ENCODE measurements around the gene SLC25A11. TPM values are rescaled to one million over a fixed set of nuclear protein-coding genes. Genes with fewer than 3 reads are reported as not detected.

SLC25A11 gene
- polyA plus RNA-seq, 1 of the 3 experiments (the other 2 are of a cell fraction), result 82.8 TPM

DNA sequence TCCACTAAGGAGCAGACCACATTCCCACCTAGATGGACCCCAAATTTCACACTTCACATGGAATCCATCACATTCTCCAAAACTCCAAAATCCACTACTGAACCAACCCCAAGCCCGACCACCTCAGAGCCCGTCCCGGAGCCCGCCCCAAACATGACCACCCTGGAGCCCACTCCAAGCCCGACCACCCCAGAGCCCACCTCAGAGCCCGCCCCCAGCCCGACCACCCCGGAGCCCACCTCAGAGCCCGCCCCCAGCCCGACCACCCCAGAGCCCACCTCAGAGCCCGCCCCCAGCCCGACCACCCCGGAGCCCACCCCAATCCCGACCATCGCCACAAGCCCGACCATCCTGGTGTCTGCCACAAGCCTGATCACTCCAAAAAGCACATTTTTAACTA lies 6.2 kb downstream of the SLC25A11 start:
- no peak overlapping the region for H2AFZ ChIP-seq (ENCODE audit: low read depth)
- peaks cover 8% of the 10 kb centered on the region; the same call in 1 of the 2 replicates for H3K79me2 ChIP-seq (ENCODE audit: insufficient read depth)
- peaks cover 15 to 16% of the 10 kb centered on the region in 2 experiments for H3K36me3 ChIP-seq (replicated peaks in 1 of 2; ENCODE audit: control insufficient read depth in 1 of 2, insufficient read depth in 2 of 2, low read length in 1 of 2)
- H3F3A ChIP-seq (replicated peaks; ENCODE audit: insufficient read depth), result no peaks in the 10 kb centered on the region
- H3K9me3 ChIP-seq, result no peaks in the 10 kb centered on the region
- TF ChIP-seq CHD2 (IDR thresholded peaks at IDR 0.05; ENCODE audit: low read length, partially characterized antibody) (no peak), FOXM1 (IDR thresholded peaks at IDR 0.05; ENCODE audit: low read depth) (no peak)
- H3K27ac ChIP-seq (ENCODE audit: low read depth in 2 of 2, low read length in 1 of 2), result no peak overlapping the region
- WGBS (ENCODE audit: low lambda C conversion rate), result 79% methylated on average over 16 of the region's 16 CpGs
- no peaks in the 10 kb centered on the region for H3K9me2 ChIP-seq
- H3K4me3 ChIP-seq (ENCODE audit: low read depth in 2 of 2, low read length in 1 of 2), result no peak overlapping the region
- 0 out of 2 replicates have a peak overlapping the region, but pooled peaks have one; percentile 40 for H3K9ac ChIP-seq
- H3K4me1 ChIP-seq (ENCODE audit: control insufficient read depth in 1 of 2, insufficient read depth in 2 of 2, low read depth in 1 of 2, low read length in 1 of 2), result peaks cover 3 to 15% of the 10 kb centered on the region in 2 experiments; a peak in 2 of 4 replicates
- no peaks in the 10 kb centered on the region for H4K20me1 ChIP-seq (ENCODE audit: insufficient read depth)
- H3K27me3 ChIP-seq (ENCODE audit: insufficient read depth), result no peaks in the 10 kb centered on the region
- no peak for DNase-seq
- ChIA-PET CTCF (interaction anchor here (0.8 to 2.0 kb wide), 7 partner anchors 10 to 58 kb away, joined by 3 to 10 read pairs (median 4); partner anchors contain the start of gene CHRNE), POLR2A (interaction anchor here (0.5 to 1.3 kb wide), 2 partner anchors 25 to 75 kb away, joined by 5 read pairs; no protein-coding TSS in a partner anchor)
- peak overlapping the region; percentile 59; the same call in 1 of the 2 replicates for H3K4me2 ChIP-seq

DNA sequence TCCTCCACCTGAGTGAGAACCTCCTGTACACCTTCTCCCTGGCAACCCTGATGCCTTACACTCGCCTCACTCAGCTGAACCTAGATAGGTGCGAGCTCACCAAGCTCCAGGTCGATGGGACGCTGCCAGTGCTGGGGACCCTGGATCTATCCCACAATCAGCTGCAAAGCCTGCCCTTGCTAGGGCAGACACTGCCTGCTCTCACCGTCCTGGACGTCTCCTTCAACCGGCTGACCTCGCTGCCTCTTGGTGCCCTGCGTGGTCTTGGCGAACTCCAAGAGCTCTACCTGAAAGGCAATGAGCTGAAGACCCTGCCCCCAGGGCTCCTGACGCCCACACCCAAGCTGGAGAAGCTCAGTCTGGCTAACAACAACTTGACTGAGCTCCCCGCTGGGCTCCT lies 7.1 kb downstream of the SLC25A11 start:
- WGBS (ENCODE audit: low lambda C conversion rate), result 94% methylated on average over 8 of the region's 12 CpGs
- POLR2A ChIA-PET, result no interaction called here
- H3F3A ChIP-seq (replicated peaks; ENCODE audit: insufficient read depth), result no peaks in the 10 kb centered on the region
- no peak overlapping the region for H2AFZ ChIP-seq (ENCODE audit: low read depth)
- H3K27ac ChIP-seq (ENCODE audit: low read depth in 2 of 2, low read length in 1 of 2), result no peak overlapping the region
- no peak overlapping the region for H3K4me2 ChIP-seq
- CTCF ChIA-PET, result interaction anchor here (1.0 to 1.9 kb wide), 3 partner anchors 24 to 143 kb away, joined by 3 to 6 read pairs (median 3); partner anchors contain the start of gene CAMTA2
- peaks cover 0 to 9% of the 10 kb centered on the region in 2 experiments; a peak in 2 of 4 replicates for H3K4me1 ChIP-seq (ENCODE audit: control insufficient read depth in 1 of 2, insufficient read depth in 2 of 2, low read depth in 1 of 2, low read length in 1 of 2)
- H3K9me2 ChIP-seq, result no peaks in the 10 kb centered on the region
- H3K9me3 ChIP-seq, result no peaks in the 10 kb centered on the region
- H3K4me3 ChIP-seq (ENCODE audit: low read depth in 2 of 2, low read length in 1 of 2), result no peak overlapping the region
- H3K36me3 ChIP-seq (replicated peaks in 1 of 2; ENCODE audit: control insufficient read depth in 1 of 2, insufficient read depth in 2 of 2, low read length in 1 of 2), result peaks cover 13 to 14% of the 10 kb centered on the region in 2 experiments
- H3K9ac ChIP-seq, result no peak overlapping the region
- no peak for TF ChIP-seq NRF1 (IDR thresholded peaks at IDR 0.05; ENCODE audit: low read depth, low read length)
- no peak for TF ChIP-seq MXI1 (IDR thresholded peaks at IDR 0.05; ENCODE audit: low read depth, low read length)
- no peak for TF ChIP-seq TCF12 (IDR thresholded peaks at IDR 0.05)
- TF ChIP-seq TEAD4 (IDR thresholded peaks at IDR 0.05; ENCODE audit: borderline replicate concordance, insufficient read depth), result no peak
- no peaks in the 10 kb centered on the region for H3K79me2 ChIP-seq (ENCODE audit: insufficient read depth)
- no peaks in the 10 kb centered on the region for H4K20me1 ChIP-seq (ENCODE audit: insufficient read depth)
- DNase-seq, result no peak
- no peaks in the 10 kb centered on the region for H3K27me3 ChIP-seq (ENCODE audit: insufficient read depth)

DNA sequence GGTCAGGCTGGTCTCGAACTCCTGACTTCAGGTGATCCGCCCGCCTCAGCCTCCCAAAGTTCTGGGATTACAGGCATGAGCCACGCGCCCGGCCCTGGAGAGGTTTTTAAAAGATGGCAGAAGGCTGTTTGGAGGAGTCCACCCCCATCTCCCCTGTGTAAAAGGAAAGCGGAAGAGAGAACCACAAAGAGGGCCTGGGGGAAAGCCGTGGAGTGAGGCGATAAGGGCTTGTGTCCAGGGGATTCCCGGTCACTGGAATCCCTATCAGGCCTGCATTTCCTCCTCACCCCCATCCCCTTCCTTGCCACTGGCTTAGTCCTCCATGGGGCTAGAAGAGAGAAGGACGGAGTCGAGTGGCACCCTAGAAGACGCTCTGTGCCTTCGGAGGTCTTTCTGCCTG lies 7.9 kb downstream of the SLC25A11 start, which contains the start of gene GP1BA:
Gene GP1BA, plus strand, starts transcription at position 315 of the 400 bp plus-strand sequence. CDS start 328 bp downstream, outside the sequence.
- H3K79me2 ChIP-seq (ENCODE audit: insufficient read depth), result no peaks in the 10 kb centered on the region
- WGBS (ENCODE audit: low lambda C conversion rate), result 88% methylated on average over 14 of the region's 14 CpGs
- peaks cover 0 to 9% of the 10 kb centered on the region in 2 experiments; a peak in 2 of 4 replicates for H3K4me1 ChIP-seq (ENCODE audit: control insufficient read depth in 1 of 2, insufficient read depth in 2 of 2, low read depth in 1 of 2, low read length in 1 of 2)
- no peaks in the 10 kb centered on the region for H4K20me1 ChIP-seq (ENCODE audit: insufficient read depth)
- CTCF ChIA-PET, result interaction anchor here (1.6 to 1.9 kb wide), 2 partner anchors 55 to 142 kb away, joined by 3 to 6 read pairs; partner anchors contain the start of gene CAMTA2
- no peaks in the 10 kb centered on the region for H3F3A ChIP-seq (replicated peaks; ENCODE audit: insufficient read depth)
- POLR2A ChIA-PET, result no interaction called here
- H3K27me3 ChIP-seq (ENCODE audit: insufficient read depth), result no peaks in the 10 kb centered on the region
- no peak for DNase-seq
- H3K27ac ChIP-seq (ENCODE audit: low read depth in 2 of 2, low read length in 1 of 2), result no peak within 1 kb of the TSS
- no peaks in the 10 kb centered on the region for H3K9me2 ChIP-seq
- H3K36me3 ChIP-seq (replicated peaks in 1 of 2; ENCODE audit: control insufficient read depth in 1 of 2, insufficient read depth in 2 of 2, low read length in 1 of 2), result peaks cover 6% of the 10 kb centered on the region in 2 experiments
- H3K4me2 ChIP-seq, result no peak within 1 kb of the TSS
- TF ChIP-seq, protein P1, sequence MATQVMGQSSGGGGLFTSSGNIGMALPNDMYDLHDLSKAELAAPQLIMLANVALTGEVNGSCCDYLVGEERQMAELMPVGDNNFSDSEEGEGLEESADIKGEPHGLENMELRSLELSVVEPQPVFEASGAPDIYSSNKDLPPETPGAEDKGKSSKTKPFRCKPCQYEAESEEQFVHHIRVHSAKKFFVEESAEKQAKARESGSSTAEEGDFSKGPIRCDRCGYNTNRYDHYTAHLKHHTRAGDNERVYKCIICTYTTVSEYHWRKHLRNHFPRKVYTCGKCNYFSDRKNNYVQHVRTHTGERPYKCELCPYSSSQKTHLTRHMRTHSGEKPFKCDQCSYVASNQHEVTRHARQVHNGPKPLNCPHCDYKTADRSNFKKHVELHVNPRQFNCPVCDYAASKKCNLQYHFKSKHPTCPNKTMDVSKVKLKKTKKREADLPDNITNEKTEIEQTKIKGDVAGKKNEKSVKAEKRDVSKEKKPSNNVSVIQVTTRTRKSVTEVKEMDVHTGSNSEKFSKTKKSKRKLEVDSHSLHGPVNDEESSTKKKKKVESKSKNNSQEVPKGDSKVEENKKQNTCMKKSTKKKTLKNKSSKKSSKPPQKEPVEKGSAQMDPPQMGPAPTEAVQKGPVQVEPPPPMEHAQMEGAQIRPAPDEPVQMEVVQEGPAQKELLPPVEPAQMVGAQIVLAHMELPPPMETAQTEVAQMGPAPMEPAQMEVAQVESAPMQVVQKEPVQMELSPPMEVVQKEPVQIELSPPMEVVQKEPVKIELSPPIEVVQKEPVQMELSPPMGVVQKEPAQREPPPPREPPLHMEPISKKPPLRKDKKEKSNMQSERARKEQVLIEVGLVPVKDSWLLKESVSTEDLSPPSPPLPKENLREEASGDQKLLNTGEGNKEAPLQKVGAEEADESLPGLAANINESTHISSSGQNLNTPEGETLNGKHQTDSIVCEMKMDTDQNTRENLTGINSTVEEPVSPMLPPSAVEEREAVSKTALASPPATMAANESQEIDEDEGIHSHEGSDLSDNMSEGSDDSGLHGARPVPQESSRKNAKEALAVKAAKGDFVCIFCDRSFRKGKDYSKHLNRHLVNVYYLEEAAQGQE (IDR thresholded peaks at IDR 0.05; ENCODE audit: low read depth, low read length), result no peak
- TF ChIP-seq, protein P2, sequence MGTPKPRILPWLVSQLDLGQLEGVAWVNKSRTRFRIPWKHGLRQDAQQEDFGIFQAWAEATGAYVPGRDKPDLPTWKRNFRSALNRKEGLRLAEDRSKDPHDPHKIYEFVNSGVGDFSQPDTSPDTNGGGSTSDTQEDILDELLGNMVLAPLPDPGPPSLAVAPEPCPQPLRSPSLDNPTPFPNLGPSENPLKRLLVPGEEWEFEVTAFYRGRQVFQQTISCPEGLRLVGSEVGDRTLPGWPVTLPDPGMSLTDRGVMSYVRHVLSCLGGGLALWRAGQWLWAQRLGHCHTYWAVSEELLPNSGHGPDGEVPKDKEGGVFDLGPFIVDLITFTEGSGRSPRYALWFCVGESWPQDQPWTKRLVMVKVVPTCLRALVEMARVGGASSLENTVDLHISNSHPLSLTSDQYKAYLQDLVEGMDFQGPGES (IDR thresholded peaks at IDR 0.05; ENCODE audit: low read depth, low read length), result no peak
- TF ChIP-seq RCOR1 (IDR thresholded peaks at IDR 0.05; ENCODE audit: low read length) (no peak), FOXM1 (IDR thresholded peaks at IDR 0.05; ENCODE audit: low read depth) (no peak), MEF2A (IDR thresholded peaks at IDR 0.05; ENCODE audit: borderline replicate concordance, low read depth) (no peak), YY1 (IDR thresholded peaks at IDR 0.05; ENCODE audit: low read depth) (no peak), EZH2phosphoT487 (IDR thresholded peaks at IDR 0.05; ENCODE audit: borderline replicate concordance, low read depth) (no peak), TEAD4 (IDR thresholded peaks at IDR 0.05; ENCODE audit: borderline replicate concordance, insufficient read depth) (no peak), NRF1 (IDR thresholded peaks at IDR 0.05; ENCODE audit: low read depth, low read length) (no peak), CHD2 (IDR thresholded peaks at IDR 0.05; ENCODE audit: low read length, partially characterized antibody) (no peak), POLR2AphosphoS5 (IDR thresholded peaks at IDR 0.05; ENCODE audit: low read depth, low read length) (no peak)
- TF ChIP-seq, protein P3, sequence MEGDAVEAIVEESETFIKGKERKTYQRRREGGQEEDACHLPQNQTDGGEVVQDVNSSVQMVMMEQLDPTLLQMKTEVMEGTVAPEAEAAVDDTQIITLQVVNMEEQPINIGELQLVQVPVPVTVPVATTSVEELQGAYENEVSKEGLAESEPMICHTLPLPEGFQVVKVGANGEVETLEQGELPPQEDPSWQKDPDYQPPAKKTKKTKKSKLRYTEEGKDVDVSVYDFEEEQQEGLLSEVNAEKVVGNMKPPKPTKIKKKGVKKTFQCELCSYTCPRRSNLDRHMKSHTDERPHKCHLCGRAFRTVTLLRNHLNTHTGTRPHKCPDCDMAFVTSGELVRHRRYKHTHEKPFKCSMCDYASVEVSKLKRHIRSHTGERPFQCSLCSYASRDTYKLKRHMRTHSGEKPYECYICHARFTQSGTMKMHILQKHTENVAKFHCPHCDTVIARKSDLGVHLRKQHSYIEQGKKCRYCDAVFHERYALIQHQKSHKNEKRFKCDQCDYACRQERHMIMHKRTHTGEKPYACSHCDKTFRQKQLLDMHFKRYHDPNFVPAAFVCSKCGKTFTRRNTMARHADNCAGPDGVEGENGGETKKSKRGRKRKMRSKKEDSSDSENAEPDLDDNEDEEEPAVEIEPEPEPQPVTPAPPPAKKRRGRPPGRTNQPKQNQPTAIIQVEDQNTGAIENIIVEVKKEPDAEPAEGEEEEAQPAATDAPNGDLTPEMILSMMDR (IDR thresholded peaks at IDR 0.05), result no peak
- H3K9ac ChIP-seq, result no peak within 1 kb of the TSS
- H3K9me3 ChIP-seq, result no peaks in the 10 kb centered on the region
- H3K4me3 ChIP-seq (ENCODE audit: low read depth in 2 of 2, low read length in 1 of 2), result no peak within 1 kb of the TSS
- no peak within 1 kb of the TSS for H2AFZ ChIP-seq (ENCODE audit: low read depth)
